ENCODE data around the gene GSG1.

GSG1 gene

GRCh38 chr12:13114251-13115052 is 11.0 kb upstream of the GSG1 start:
- DNase-seq (ENCODE audit: extremely low spot score), result no peak
- POLR2A ChIA-PET, result no interaction called here
- no peak for TF ChIP-seq CTCF (IDR thresholded peaks at IDR 0.05; ENCODE audit: control extremely low read depth, extremely low read depth, low read depth, missing control alignments)
- CTCF ChIA-PET, result interaction anchor here (1.2 to 1.3 kb wide), 2 partner anchors 10 to 50 kb away, joined by 3 read pairs; no protein-coding TSS in a partner anchor

- ChIA-PET CTCF (interaction anchor here (1.3 kb wide), 1 partner anchor 48 kb away, joined by 3 read pairs; no protein-coding TSS in a partner anchor), POLR2A (no interaction called here)
- no peak for DNase-seq (ENCODE audit: extremely low spot score)
- TF ChIP-seq CTCF (IDR thresholded peaks at IDR 0.05; ENCODE audit: control extremely low read depth, extremely low read depth, low read depth, missing control alignments), result no peak
These were observed 9.5 kb upstream of the GSG1 start for GRCh38 chr12:13112968-13113367.

- DNase-seq (ENCODE audit: extremely low spot score), result no peak
- TF ChIP-seq CTCF (IDR thresholded peaks at IDR 0.05; ENCODE audit: control extremely low read depth, extremely low read depth, low read depth, missing control alignments), result no peak
- POLR2A ChIA-PET, result no interaction called here
- CTCF ChIA-PET, result no interaction called here
These were observed 3.2 kb upstream of the GSG1 start for GRCh38 chr12:13106666-13107065.

- ChIA-PET POLR2A (no interaction called here), CTCF (no interaction called here)
- TF ChIP-seq CTCF (IDR thresholded peaks at IDR 0.05; ENCODE audit: control extremely low read depth, extremely low read depth, low read depth, missing control alignments), result no peak
- no peak for DNase-seq (ENCODE audit: extremely low spot score)
These were observed 2.3 kb upstream of the GSG1 start for GRCh38 chr12:13105781-13106180.

- TF ChIP-seq CTCF (IDR thresholded peaks at IDR 0.05; ENCODE audit: control extremely low read depth, extremely low read depth, low read depth, missing control alignments), result no peak
- DNase-seq (ENCODE audit: extremely low spot score), result no peak
- ChIA-PET CTCF (interaction anchor here (1.2 to 1.4 kb wide), 2 partner anchors 12 to 108 kb away, joined by 3 to 6 read pairs; no protein-coding TSS in a partner anchor), POLR2A (no interaction called here)
These were observed 942 bp upstream of the GSG1 start for GRCh38 chr12:13104409-13104808.

GRCh38 chr12:13102461-13103195 is 839 bp downstream of the GSG1 start:
- TF ChIP-seq CTCF (IDR thresholded peaks at IDR 0.05; ENCODE audit: control extremely low read depth, extremely low read depth, low read depth, missing control alignments), result no peak
- no peak for DNase-seq (ENCODE audit: extremely low spot score)
- ChIA-PET POLR2A (no interaction called here), CTCF (interaction anchor here (0.7 to 1.9 kb wide), 5 partner anchors 13 to 108 kb away, joined by 3 to 7 read pairs (median 3); no protein-coding TSS in a partner anchor)
